H9 (cell line): ENCODE results near the gene RAD9B. TPM values are rescaled to one million over a fixed set of nuclear protein-coding genes. Genes with fewer than 3 reads are reported as not detected.

Experiments used
- DNase-seq: peaks from one replicate; pipeline ENCODE4 v3.0.0-alpha.2; 2017
- H2AFZ ChIP-seq: one replicate; pipeline ENCODE4 v1.6.1; 2013; ENCODE audit warnings: mild to moderate bottlenecking, low read length, control low read depth, moderate library complexity
- H2AK5ac ChIP-seq: 2 replicates; pipeline ENCODE4 v1.6.1; 2013; ENCODE audit warnings: low read length, control low read depth, mixed read lengths; ENCODE audit not compliant: insufficient read length
- H2BK120ac ChIP-seq: one replicate; pipeline ENCODE4 v1.6.1; 2013; ENCODE audit warnings: low read depth, mild to moderate bottlenecking, low read length, control low read depth, inconsistent platforms; ENCODE audit not compliant: poor library complexity, severe bottlenecking
- H2BK12ac ChIP-seq: 2 replicates; pipeline ENCODE4 v1.6.1; 2013; ENCODE audit warnings: low read length, control low read depth, mixed read lengths, low read depth; ENCODE audit not compliant: insufficient read length
- H2BK15ac ChIP-seq: 2 replicates; pipeline ENCODE4 v1.6.1; 2013; ENCODE audit warnings: low read depth, low read length, control low read depth
- H2BK20ac ChIP-seq: one replicate; pipeline ENCODE4 v1.6.1; 2013; ENCODE audit warnings: low read depth, mild to moderate bottlenecking, low read length, control low read depth, inconsistent platforms; ENCODE audit not compliant: poor library complexity, severe bottlenecking
- H2BK5ac ChIP-seq: 2 replicates; pipeline ENCODE4 v1.6.1; 2013; ENCODE audit warnings: low read length, control low read depth, mixed read lengths; ENCODE audit not compliant: insufficient read length
- H3K14ac ChIP-seq: 2 replicates; pipeline ENCODE4 v1.6.1; 2013; ENCODE audit warnings: low read length, control low read depth; ENCODE audit not compliant: insufficient read depth
- H3K18ac ChIP-seq: 2 replicates; pipeline ENCODE4 v1.6.1; 2013; ENCODE audit warnings: low read depth, mild to moderate bottlenecking, mixed read lengths, low read length, control low read depth; ENCODE audit not compliant: insufficient read length
- H3K23ac ChIP-seq: 2 replicates; pipeline ENCODE4 v1.6.1; 2013; ENCODE audit warnings: low read length, control low read depth, mixed read lengths, low read depth; ENCODE audit not compliant: insufficient read length
- H3K23me2 ChIP-seq: 2 replicates; pipeline ENCODE4 v1.6.1; 2013; ENCODE audit warnings: low read depth, mild to moderate bottlenecking, mixed read lengths, low read length, control low read depth; ENCODE audit not compliant: insufficient read length, poor library complexity, severe bottlenecking
- H3K27ac ChIP-seq: 2 replicates; pipeline ENCODE4 v1.5.1; 2013; ENCODE audit warnings: low read length, control low read depth, mixed read lengths, low read depth; ENCODE audit not compliant: insufficient read length
- H3K27me3 ChIP-seq: 2 replicates; pipeline ENCODE4 v1.6.1; 2013; ENCODE audit warnings: low read length, control low read depth, inconsistent platforms; ENCODE audit not compliant: insufficient read depth
- H3K4ac ChIP-seq: 2 replicates; pipeline ENCODE4 v1.6.1; 2013; ENCODE audit warnings: low read depth, mild to moderate bottlenecking, control low read depth, inconsistent platforms, low read length, moderate library complexity
- H3K4me1 ChIP-seq: 2 replicates; pipeline ENCODE4 v1.6.1; 2013; ENCODE audit warnings: low read length, control low read depth, inconsistent platforms; ENCODE audit not compliant: insufficient read depth
- H3K4me2 ChIP-seq: 2 replicates; pipeline ENCODE4 v1.6.1; 2013; ENCODE audit warnings: low read length, control low read depth, mixed read lengths; ENCODE audit not compliant: insufficient read length, insufficient read depth
- H3K56ac ChIP-seq: 2 replicates; pipeline ENCODE4 v1.6.1; 2013; ENCODE audit warnings: low read depth, mild to moderate bottlenecking, mixed read lengths, low read length, control low read depth; ENCODE audit not compliant: insufficient read length
- H3K79me1 ChIP-seq: 2 replicates; pipeline ENCODE4 v1.6.1; 2013; ENCODE audit warnings: low read depth, mild to moderate bottlenecking, moderate library complexity, low read length, control low read depth, inconsistent platforms; ENCODE audit not compliant: insufficient read depth, poor library complexity, severe bottlenecking
- H3K79me2 ChIP-seq: 2 replicates; pipeline ENCODE4 v1.6.1; 2013; ENCODE audit warnings: low read length, control low read depth, inconsistent platforms; ENCODE audit not compliant: insufficient read depth
- H3K9ac ChIP-seq: 2 replicates; pipeline ENCODE4 v1.6.1; 2013; ENCODE audit warnings: low read length, control low read depth, mixed read lengths; ENCODE audit not compliant: insufficient read length; ENCODE audit errors: extremely low read depth
- H3K9me3 ChIP-seq: one replicate; pipeline ENCODE4 v1.6.1; 2013; ENCODE audit warnings: low read depth, low read length, inconsistent platforms; ENCODE audit not compliant: control insufficient read depth
- H3T11ph ChIP-seq: one replicate; pipeline ENCODE4 v1.6.1; 2013; ENCODE audit warnings: mild to moderate bottlenecking, low read length, control low read depth, inconsistent platforms
- H4K20me1 ChIP-seq: one replicate; pipeline ENCODE4 v1.6.1; 2013; ENCODE audit not compliant: control insufficient read depth, insufficient read length, insufficient read depth
- H4K5ac ChIP-seq: 2 replicates; pipeline ENCODE4 v1.6.1; 2013; ENCODE audit warnings: low read depth, mild to moderate bottlenecking, mixed read lengths, low read length, control low read depth; ENCODE audit not compliant: insufficient read length
- H4K8ac ChIP-seq: replicated peaks from 2 replicates; pipeline ENCODE4 v1.6.1; 2013; ENCODE audit warnings: low read length, control low read depth, mixed read lengths, low read depth; ENCODE audit not compliant: insufficient read length
- H4K91ac ChIP-seq: 2 replicates; pipeline ENCODE4 v1.6.1; 2013; ENCODE audit warnings: low read depth, mild to moderate bottlenecking, moderate library complexity, mixed read lengths, low read length, control low read depth; ENCODE audit not compliant: insufficient read length
- H3K27ac Mint-ChIP-seq, 3 experiments: 2 replicates in 2 of 3; 3 replicates in 1 of 3; pipeline ENCODE4 v1.8.0; 2020 to 2021; ENCODE audit warnings: mixed read lengths in 3 of 3, mild to moderate bottlenecking in 1 of 3, moderate library complexity in 1 of 3
- H3K27me3 Mint-ChIP-seq: 2 replicates; pipeline ENCODE4 v1.8.0; 2021; ENCODE audit warnings: low read depth, mild to moderate bottlenecking, moderate library complexity, mixed read lengths
- H3K36me3 Mint-ChIP-seq, 3 experiments: 2 replicates in 2 of 3; 3 replicates in 1 of 3; pipeline ENCODE4 v1.8.0; 2020 to 2021; ENCODE audit warnings: low read depth in 3 of 3, mixed read lengths in 3 of 3; ENCODE audit not compliant: insufficient read depth in 1 of 3
- H3K4me1 Mint-ChIP-seq, 2 experiments: 2 replicates each; pipeline ENCODE4 v1.8.0; 2020; ENCODE audit warnings: mixed read lengths in 2 of 2
- H3K4me3 Mint-ChIP-seq, 2 experiments: 2 replicates in 1 of 2; 3 replicates in 1 of 2; pipeline ENCODE4 v1.8.0; 2020 to 2021; ENCODE audit warnings: mild to moderate bottlenecking in 2 of 2, mixed read lengths in 2 of 2, moderate library complexity in 1 of 2
- H3K9me3 Mint-ChIP-seq, 2 experiments: 2 replicates in 1 of 2; 3 replicates in 1 of 2; pipeline ENCODE4 v1.8.0; 2020; ENCODE audit warnings: mild to moderate bottlenecking in 2 of 2, mixed read lengths in 2 of 2, moderate library complexity in 1 of 2
- CTCF ChIP-seq: fragments of 200-600 bp; sonication (generic); conservative IDR thresholded peaks from 3 replicates; pipeline ENCODE4 v1.8.0; 2021; ENCODE audit warnings: antibody characterized with exemption, mild to moderate bottlenecking
- WGBS: extraction: QIAGEN DNeasy Blood & Tissue Kit; methylation state at CpG from one replicate; pipeline ENCODE4 v1.1.7; 2013; ENCODE audit warnings: missing lambda C conversion rate, low lambda C conversion rate, mixed read lengths; ENCODE audit not compliant: insufficient read length; ENCODE audit errors: extremely low coverage; 5-methylcytosine and 5-hydroxymethylcytosine counted together
- total RNA-seq: library from RNA; stranded (reverse); gene quantifications from 2 replicates; pipeline ENCODE4 v1.2.1, GENCODE V29; 2021

The RAD9B gene
- total RNA-seq, 1 experiment from 2014 or later, result not detected

- Mint-ChIP-seq H3K4me3 (peak overlapping the region; percentile 98 to 99), H3K36me3 (peaks cover 16 to 42% (median 39%) of the 10 kb centered on the region in 3 experiments), H3K27me3 (no peaks in the 10 kb centered on the region), H3K27ac (peak overlapping the region in 2 of 3 experiments; percentile 48 to 77; a peak in 1 of 7 replicates), H3K4me1 (peaks cover 13 to 23% of the 10 kb centered on the region in 2 experiments), H3K9me3 (peaks cover 0 to 6% of the 10 kb centered on the region in 2 experiments; a peak in 2 of 5 replicates)
- Histone ChIP-seq H2BK15ac (no peak overlapping the region), H3T11ph (no peak overlapping the region), H3K4ac (no peak overlapping the region), H3K9ac (peak overlapping the region; percentile 47), H4K20me1 (no peaks in the 10 kb centered on the region), H3K23me2 (peaks cover 3% of the 10 kb centered on the region), H4K8ac (no peak overlapping the region), H2BK120ac (no peak overlapping the region), H4K5ac (no peak overlapping the region), H3K56ac (no peak overlapping the region), H3K9me3 (no peaks in the 10 kb centered on the region), H3K27ac (no peak overlapping the region), H2AFZ (no peak overlapping the region), H3K79me2 (peaks cover 12% of the 10 kb centered on the region; the same call in 1 of the 2 replicates), H2BK20ac (no peak overlapping the region), H4K91ac (no peak overlapping the region), H3K79me1 (no peaks in the 10 kb centered on the region), H2AK5ac (no peak overlapping the region), H2BK5ac (no peak overlapping the region), H3K23ac (no peak overlapping the region), H3K14ac (no peak overlapping the region), H3K4me2 (peak overlapping the region; percentile 95), H3K18ac (no peak overlapping the region), H3K4me1 (peaks cover 3% of the 10 kb centered on the region; the same call in 1 of the 2 replicates), H3K27me3 (no peaks in the 10 kb centered on the region), H2BK12ac (no peak overlapping the region)
- no peak for DNase-seq
- no peak for TF ChIP-seq CTCF
- WGBS, result no CpG with 5 or more reads among the region's 5 CpGs
Measured at GRCh38 chr12:110466791-110467190, 35.3 kb upstream of the RAD9B start.
